Measurements from ENCODE around the gene KHDC3L.

DNA sequence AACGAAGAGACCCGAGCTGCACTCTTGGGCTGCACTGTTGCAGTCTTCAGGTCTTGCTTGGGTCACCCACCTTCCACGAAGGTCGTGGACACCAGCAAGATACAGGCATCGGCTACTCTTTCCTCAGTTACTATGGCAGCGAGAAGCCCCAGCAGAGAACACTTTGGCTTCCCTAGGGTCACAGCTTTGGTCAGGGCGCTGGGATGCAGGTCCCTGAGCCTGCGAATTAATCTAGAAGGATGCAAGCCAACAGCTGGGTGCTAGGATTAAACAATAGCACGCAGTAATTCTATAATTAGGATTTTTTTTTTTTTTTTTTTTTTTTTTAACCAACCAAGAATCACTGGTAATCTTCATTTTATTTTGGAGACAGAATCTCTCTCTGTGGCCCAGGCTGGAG lies 2.1 kb downstream of the KHDC3L start:
- TF ChIP-seq CTCF (conservative IDR thresholded peaks at IDR 0.05) (no peak), EZH2 (IDR thresholded peaks at IDR 0.05; ENCODE audit: low read depth) (no peak)
